Right lobe of liver (tissue), 6 donors: Measurements from ENCODE around the gene PRR15. TPM values are rescaled to one million over a fixed set of nuclear protein-coding genes. Genes with fewer than 3 reads are reported as not detected.

Source experiments
- ATAC-seq, 4 donors: fragments of 200-7000 bp; cut with Tn5 transposase; one replicate each; pipeline ENCODE4 v1.9.1; 2020; ENCODE audit warnings: mild to moderate bottlenecking in 4 of 4, moderate library complexity in 4 of 4
- DNase-seq, 3 donors: peaks; one replicate each; pipeline ENCODE4 v3.0.0-alpha.2; 2020
- H3K27ac ChIP-seq, 3 donors: fragments of 200-600 bp; one replicate each; pipeline ENCODE4 v1.8.0; 2022
- H3K27me3 ChIP-seq, 2 donors: fragments of 200-600 bp; one replicate each; pipeline ENCODE4 v1.8.0; 2022
- H3K36me3 ChIP-seq, 4 donors: fragments of 200-600 bp; sonication (generic) in 1 of 4; one replicate each; pipeline versions ENCODE4 v1.5.1 to v1.8.0; 2017 to 2022; ENCODE audit warnings: control low read depth in 1 of 4
- H3K4me1 ChIP-seq, 4 donors: fragments of 200-600 bp; sonication (generic) in 1 of 4; one replicate each; pipeline versions ENCODE4 v1.5.1 to v1.8.0; 2017 to 2022; ENCODE audit warnings: control low read depth in 1 of 4
- H3K4me3 ChIP-seq, 3 donors: fragments of 200-600 bp; one replicate each; pipeline ENCODE4 v1.8.0; 2022
- H3K9me3 ChIP-seq, 4 donors: fragments of 200-600 bp; sonication (generic) in 1 of 4; one replicate each; pipeline versions ENCODE4 v1.5.1 to v1.8.0; 2017 to 2022; ENCODE audit warnings: control low read depth in 1 of 4
- CTCF ChIP-seq, 4 donors: fragments of 200-600 bp in 3 of 4; fragments of 450-650 bp in 1 of 4; IDR thresholded peaks; one replicate each; pipeline versions ENCODE4 v1.5.1 to v1.8.0; 2016 to 2022; ENCODE audit warnings: antibody characterized with exemption in 4 of 4, mild to moderate bottlenecking in 2 of 4
- POLR2A ChIP-seq: fragments of 450-650 bp; IDR thresholded peaks from one replicate; pipeline ENCODE4 v1.6.1; 2017; ENCODE audit warnings: antibody characterized with exemption, mild to moderate bottlenecking
- WGBS: methylation state at CpG from one replicate; pipeline ENCODE4 v1.1.6; 2018; ENCODE audit warnings: low coverage, low lambda C conversion rate; ENCODE audit not compliant: insufficient coverage; ENCODE audit errors: missing lambda C conversion rate; 5-methylcytosine and 5-hydroxymethylcytosine counted together
- intact Hi-C, 2 donors: fragments of 100-400 bp; cut with DNase I; formaldehyde crosslinking; loops; one replicate each; pipeline versions ENCODE4 v1.11.2 to v1.14.1; 2022
- long read RNA-seq: library from polyadenylated mRNA; unstranded; transcript quantifications from one replicate; pipeline ENCODE4 v2.0.0, GENCODE V29; 2019
- total RNA-seq, 6 experiments: library from RNA; depleted of rRNA in 2 of 6; stranded (reverse); fragments of >200 nt in 2 of 6; fragmentation: NEBNext Ultra II Directional in 3 of 6; extraction: Animal tissue kit (Norgen Biotek cat#: 25700) in 3 of 6; gene quantifications; one replicate each; pipeline versions ENCODE4 v1.1.0 to v1.2.4, GENCODE V29; 2016 to 2023
- donor health status: DM: no; HTN: yes; CAD: no.
- donor health status: DM: no; HTN: no; CAD: no.
- donor health status: DM: no; HTN: no; CAD: no.
- donor health status: DM: no; HTN: yes; CAD: no.
- donor health status: DM: no; HTN: yes; CAD: no.

The PRR15 gene, protein sequence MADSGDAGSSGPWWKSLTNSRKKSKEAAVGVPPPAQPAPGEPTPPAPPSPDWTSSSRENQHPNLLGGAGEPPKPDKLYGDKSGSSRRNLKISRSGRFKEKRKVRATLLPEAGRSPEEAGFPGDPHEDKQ
- total RNA-seq, result 1 to 10 TPM in 1 of 6 experiments, under 1 TPM in 2, not detected in 3; 0.18 to 1.3 (median 0.42) TPM
- long read RNA-seq, result 0 reads

DNA sequence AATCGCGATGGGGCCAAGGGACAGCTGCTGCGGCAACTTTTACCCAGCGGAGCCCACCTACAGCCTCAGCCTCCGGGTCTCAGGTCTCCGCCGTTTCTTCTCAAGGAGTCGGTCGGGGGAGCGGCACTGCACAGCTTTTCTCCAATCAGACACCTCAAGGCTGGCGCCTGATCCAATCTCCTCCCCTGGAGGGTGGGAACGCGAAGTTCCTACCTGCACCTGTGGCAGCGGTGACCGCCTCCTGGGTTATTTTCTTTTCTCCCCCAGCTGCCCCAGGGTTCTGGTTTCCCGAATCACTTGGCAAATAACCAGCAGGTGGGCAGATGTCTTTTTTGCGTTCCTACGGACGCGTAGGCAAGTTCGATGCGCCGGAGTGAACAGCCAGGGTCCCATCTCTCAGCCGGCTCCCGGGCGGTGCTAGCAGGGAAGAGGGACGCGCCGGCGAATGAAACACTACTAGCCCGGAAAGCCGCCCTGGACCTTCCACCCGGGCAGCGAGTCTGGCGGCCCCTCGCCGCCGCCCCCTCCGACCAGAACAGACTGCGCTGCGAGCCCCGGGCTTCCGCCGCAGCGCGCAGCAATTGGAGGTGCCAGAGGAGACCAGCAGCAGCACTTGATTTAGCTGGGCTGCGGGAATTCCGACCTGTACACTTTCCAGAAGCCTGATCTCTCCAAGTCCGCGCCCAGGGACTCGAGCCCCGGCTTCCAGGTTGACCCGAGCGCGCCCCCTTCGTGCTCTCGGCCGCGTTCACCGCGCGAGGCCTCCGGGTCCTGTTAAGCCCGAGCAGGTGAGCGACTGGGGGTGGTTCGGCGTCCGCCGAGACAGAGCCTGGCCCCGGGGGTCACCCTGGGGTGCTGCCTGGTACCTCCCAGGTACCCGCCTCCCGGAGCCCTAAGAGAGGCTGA is at the start of gene PRR15:
Gene PRR15 (plus strand): TSS at position 246 of the 906 bp plus-strand sequence. CDS start 2,495 bp downstream, outside the sequence.
- peak within 1 kb of the TSS; percentile 47 to 53 (median 47) for H3K4me3 ChIP-seq
- H3K27me3 ChIP-seq, result no peaks in the 10 kb centered on the region
- H3K36me3 ChIP-seq, result no peaks in the 10 kb centered on the region
- WGBS, result 3% methylated on average over 36 of the region's 72 CpGs
- TF ChIP-seq POLR2A (no peak), CTCF (IDR thresholded peaks at IDR 0.05) (no peak)
- no peak within 1 kb of the TSS for H3K27ac ChIP-seq
- H3K9me3 ChIP-seq, result no peaks in the 10 kb centered on the region
- DNase-seq (peak; percentile 49 to 64 (median 60)), ATAC-seq (peak; percentile 68 to 83 (median 74))
- H3K4me1 ChIP-seq, result peaks cover 0 to 34% (median 0%) of the 10 kb centered on the region in 4 donors
- intact Hi-C loops, result no loop called here

- TF ChIP-seq CTCF (IDR thresholded peaks at IDR 0.05) (no peak), POLR2A (no peak)
- intact Hi-C loops, result no loop called here
- peaks cover 0 to 9% (median 2%) of the 10 kb centered on the region in 4 donors for H3K36me3 ChIP-seq
- WGBS, result 90% methylated on average over 2 of the region's 2 CpGs
- H3K4me3 ChIP-seq, result no peak overlapping the region
- H3K27me3 ChIP-seq, result no peaks in the 10 kb centered on the region
- H3K4me1 ChIP-seq, result no peaks in the 10 kb centered on the region
- no peak overlapping the region for H3K27ac ChIP-seq
- ATAC-seq, result no peak
- H3K9me3 ChIP-seq, result no peaks in the 10 kb centered on the region
- DNase-seq, result no peak
Measured at GRCh38 chr7:29516491-29516890, 47.1 kb upstream of the PRR15 start.

DNA sequence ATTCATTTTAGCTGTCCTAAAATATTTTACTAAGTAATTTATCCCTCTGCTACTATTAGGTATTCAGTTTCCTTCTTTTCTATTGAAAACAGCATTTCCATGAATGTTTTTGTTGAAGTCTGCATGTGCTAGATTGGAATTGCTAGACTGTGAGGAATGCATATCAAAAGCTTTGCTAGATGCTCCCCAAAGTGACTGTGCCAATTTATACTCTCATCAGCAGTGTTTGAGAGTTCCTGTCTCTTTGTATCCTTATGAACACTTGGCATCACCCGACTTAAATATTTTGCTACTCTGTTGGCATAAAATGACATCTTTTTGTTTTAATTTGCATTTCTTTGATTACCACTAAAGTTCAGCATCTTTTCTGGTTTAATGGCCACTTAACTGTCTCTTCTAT is 45.0 kb upstream of the PRR15 start:
- peaks cover 0 to 3% (median 0%) of the 10 kb centered on the region in 4 donors for H3K36me3 ChIP-seq
- no peak for DNase-seq
- no peaks in the 10 kb centered on the region for H3K27me3 ChIP-seq
- no peaks in the 10 kb centered on the region for H3K9me3 ChIP-seq
- H3K4me3 ChIP-seq, result no peak overlapping the region
- H3K27ac ChIP-seq, result no peak overlapping the region
- H3K4me1 ChIP-seq, result no peaks in the 10 kb centered on the region
- ATAC-seq, result no peak
- WGBS, result 89% methylated on average over 1 of the region's 1 CpG
- intact Hi-C loops, result no loop called here
- TF ChIP-seq POLR2A, result no peak
- TF ChIP-seq CTCF (IDR thresholded peaks at IDR 0.05), result no peak

DNA sequence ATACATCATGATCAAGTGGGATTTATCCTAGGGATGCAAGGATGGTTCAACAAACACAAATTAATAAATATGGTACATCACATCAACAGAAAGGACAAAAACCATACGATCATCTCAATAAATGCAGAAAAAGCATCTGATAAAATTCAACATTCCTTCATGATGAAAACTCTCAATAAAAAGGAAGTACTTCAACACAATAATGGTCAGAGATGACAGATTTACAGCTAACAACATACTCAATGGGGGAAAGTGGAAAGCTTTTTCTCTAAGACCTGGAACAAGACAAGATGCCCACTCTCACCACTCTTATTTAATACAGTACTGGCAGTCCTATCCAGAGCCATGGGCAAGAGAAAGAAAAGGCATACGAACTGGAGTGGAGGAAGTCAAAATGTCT is 39.9 kb upstream of the PRR15 start:
- no peak for ATAC-seq
- Histone ChIP-seq H3K4me3 (no peak overlapping the region), H3K27me3 (no peaks in the 10 kb centered on the region), H3K4me1 (no peaks in the 10 kb centered on the region), H3K27ac (no peak overlapping the region), H3K36me3 (no peaks in the 10 kb centered on the region), H3K9me3 (no peaks in the 10 kb centered on the region)
- WGBS, result 62% methylated on average over 2 of the region's 2 CpGs
- intact Hi-C loops, result no loop called here
- no peak for TF ChIP-seq POLR2A
- no peak for TF ChIP-seq CTCF (IDR thresholded peaks at IDR 0.05)
- no peak for DNase-seq
